ENCODE measurements around the gene HS6ST1. TPM values are rescaled to one million over a fixed set of nuclear protein-coding genes. Genes with fewer than 3 reads are reported as not detected.
"Not testable (repeated sequence)": the region's sequence is repeated elsewhere in the genome, so short reads cannot be mapped to it uniquely, and the experiment has no call there.

The HS6ST1 gene
- total RNA-seq, 2 experiments from 2014 or later: 10.1 to 11.4 TPM

DNA sequence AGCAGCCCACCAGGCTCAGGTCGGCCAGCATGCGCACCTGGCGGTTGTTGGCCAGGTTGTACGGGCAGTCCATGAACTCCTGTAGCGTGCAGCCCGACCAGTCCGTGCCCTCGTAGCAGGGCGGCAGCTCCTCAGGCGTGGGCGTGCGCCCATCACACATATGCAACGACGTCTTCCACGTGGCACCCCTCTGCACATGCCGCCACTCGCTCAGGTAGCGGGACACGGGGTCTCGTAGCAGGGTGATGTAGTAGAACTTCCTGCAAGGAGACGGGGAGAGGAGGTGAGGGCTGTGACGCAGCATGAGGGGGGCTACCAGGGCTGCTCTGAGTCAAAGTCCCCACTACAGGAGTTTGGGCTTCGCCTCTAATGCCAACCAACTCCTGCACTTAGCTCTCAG is 50.1 kb downstream of the HS6ST1 start:
- POLR2A ChIA-PET; H3K4me1 Mint-ChIP-seq; H3K27ac Mint-ChIP-seq; DNase-seq; H3K9me3 Mint-ChIP-seq; H3K4me3 Mint-ChIP-seq; H3K36me3 Mint-ChIP-seq; H3K27me3 Mint-ChIP-seq; ATAC-seq (ENCODE audit: low read depth): not testable (repeated sequence)

GRCh38 chr2:128268145-128268544 is 50.5 kb downstream of the HS6ST1 start:
- H3K27ac Mint-ChIP-seq; H3K36me3 Mint-ChIP-seq; H3K4me1 Mint-ChIP-seq; H3K9me3 Mint-ChIP-seq; DNase-seq; ATAC-seq (ENCODE audit: low read depth); H3K4me3 Mint-ChIP-seq; H3K27me3 Mint-ChIP-seq; POLR2A ChIA-PET: not testable (repeated sequence)

DNA sequence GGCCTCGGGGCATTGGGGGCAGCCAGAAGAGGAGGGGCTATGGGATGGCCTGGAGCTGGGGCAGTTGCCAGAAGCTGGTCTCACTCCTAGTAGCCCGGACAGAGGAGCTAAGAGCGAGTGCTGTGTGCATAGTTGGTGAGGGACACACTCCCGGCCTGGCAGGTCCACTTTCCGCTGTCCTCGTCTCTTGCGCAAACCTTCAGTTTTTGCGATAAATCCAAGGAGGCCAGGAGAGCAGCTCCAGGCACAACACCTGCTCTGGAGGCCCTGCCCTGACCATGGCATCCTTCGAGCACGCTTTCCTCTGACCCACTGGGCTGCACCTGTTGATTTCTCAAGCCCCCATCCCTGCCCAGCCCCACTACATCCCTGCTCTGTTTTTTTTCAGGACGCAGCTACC is 51.0 kb downstream of the HS6ST1 start:
- H3K27ac Mint-ChIP-seq; H3K4me1 Mint-ChIP-seq; H3K27me3 Mint-ChIP-seq; H3K9me3 Mint-ChIP-seq; ATAC-seq (ENCODE audit: low read depth); DNase-seq; POLR2A ChIA-PET; H3K36me3 Mint-ChIP-seq; H3K4me3 Mint-ChIP-seq: not testable (repeated sequence)

GRCh38 chr2:128267197-128267596 is 51.5 kb downstream of the HS6ST1 start:
- ATAC-seq (ENCODE audit: low read depth); H3K4me1 Mint-ChIP-seq; H3K9me3 Mint-ChIP-seq; POLR2A ChIA-PET; H3K4me3 Mint-ChIP-seq; H3K27me3 Mint-ChIP-seq; H3K27ac Mint-ChIP-seq; H3K36me3 Mint-ChIP-seq; DNase-seq: not testable (repeated sequence)

DNA sequence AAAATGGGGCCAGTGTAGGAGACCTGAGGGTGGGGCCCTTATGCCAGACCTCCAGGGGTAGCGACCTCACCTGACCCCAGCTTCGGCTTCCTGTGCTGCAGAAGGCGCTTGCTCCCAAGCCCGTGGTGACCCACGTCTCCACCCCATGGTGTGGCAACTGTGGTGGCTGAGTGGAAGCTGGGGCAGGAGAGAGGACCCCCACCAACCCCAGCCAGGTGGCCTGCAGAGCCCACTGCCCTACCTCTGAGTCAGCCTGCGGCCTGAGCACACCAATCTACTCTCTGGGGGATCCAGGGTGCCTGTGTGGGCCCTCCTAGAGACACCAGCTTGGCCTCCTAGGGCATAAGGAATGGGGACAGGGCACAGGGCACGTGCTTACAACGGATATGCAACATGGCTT is 52.2 kb downstream of the HS6ST1 start:
- H3K27ac Mint-ChIP-seq; DNase-seq; H3K27me3 Mint-ChIP-seq; ATAC-seq (ENCODE audit: low read depth); H3K4me1 Mint-ChIP-seq; H3K4me3 Mint-ChIP-seq; H3K36me3 Mint-ChIP-seq; POLR2A ChIA-PET; H3K9me3 Mint-ChIP-seq: not testable (repeated sequence)

DNA sequence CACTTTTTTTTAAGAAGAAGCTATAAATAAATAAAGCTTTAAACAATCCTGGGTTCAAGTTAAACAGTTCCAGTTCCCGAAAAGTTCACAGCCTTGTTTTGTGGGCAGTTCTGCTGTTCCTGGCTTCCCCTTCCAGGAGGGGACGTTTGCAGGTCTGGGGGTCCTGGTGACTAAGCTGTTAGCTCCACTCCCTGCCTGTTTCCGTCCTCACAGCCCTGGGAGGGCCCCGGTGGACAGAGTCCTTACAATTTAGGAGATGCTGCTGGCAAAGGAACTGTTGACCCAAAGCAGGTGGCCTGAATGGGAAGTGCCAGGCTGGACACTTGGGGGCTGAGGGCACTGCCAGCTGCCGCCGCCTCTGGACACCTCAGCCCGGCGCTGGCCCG is 53.1 kb downstream of the HS6ST1 start:
- H3K27ac Mint-ChIP-seq; DNase-seq; H3K4me3 Mint-ChIP-seq; H3K36me3 Mint-ChIP-seq; H3K9me3 Mint-ChIP-seq; POLR2A ChIA-PET; H3K4me1 Mint-ChIP-seq; H3K27me3 Mint-ChIP-seq; ATAC-seq (ENCODE audit: low read depth): not testable (repeated sequence)

- DNase-seq (no peak), ATAC-seq (ENCODE audit: low read depth) (no peak)
- no peaks in the 10 kb centered on the region for H3K27me3 Mint-ChIP-seq
- POLR2A ChIA-PET: no interaction called here
- no peaks in the 10 kb centered on the region for H3K4me1 Mint-ChIP-seq
- no peaks in the 10 kb centered on the region for H3K36me3 Mint-ChIP-seq
- H3K9me3 Mint-ChIP-seq: no peaks in the 10 kb centered on the region
- H3K4me3 Mint-ChIP-seq: no peak overlapping the region
- no peak overlapping the region for H3K27ac Mint-ChIP-seq
These were observed 53.6 kb downstream of the HS6ST1 start for GRCh38 chr2:128264881-128265607.

GRCh38 chr2:128263902-128264331 is 54.8 kb downstream of the HS6ST1 start:
- no peaks in the 10 kb centered on the region for H3K9me3 Mint-ChIP-seq
- no peaks in the 10 kb centered on the region for H3K4me1 Mint-ChIP-seq
- POLR2A ChIA-PET: no interaction called here
- H3K4me3 Mint-ChIP-seq: no peak overlapping the region
- H3K36me3 Mint-ChIP-seq: no peaks in the 10 kb centered on the region
- ATAC-seq (ENCODE audit: low read depth) (no peak), DNase-seq (no peak)
- no peak overlapping the region for H3K27ac Mint-ChIP-seq
- H3K27me3 Mint-ChIP-seq: no peaks in the 10 kb centered on the region

GRCh38 chr2:128262315-128263253 is 56.1 kb downstream of the HS6ST1 start:
- Mint-ChIP-seq H3K4me3 (no peak overlapping the region), H3K4me1 (no peaks in the 10 kb centered on the region), H3K27me3 (no peaks in the 10 kb centered on the region), H3K27ac (no peak overlapping the region), H3K9me3 (no peaks in the 10 kb centered on the region), H3K36me3 (no peaks in the 10 kb centered on the region)
- POLR2A ChIA-PET: no interaction called here
- ATAC-seq (ENCODE audit: low read depth) (no peak), DNase-seq (no peak)

- no peak overlapping the region for H3K27ac Mint-ChIP-seq
- no peaks in the 10 kb centered on the region for H3K9me3 Mint-ChIP-seq
- POLR2A ChIA-PET: no interaction called here
- H3K36me3 Mint-ChIP-seq: no peaks in the 10 kb centered on the region
- no peaks in the 10 kb centered on the region for H3K4me1 Mint-ChIP-seq
- DNase-seq (no peak), ATAC-seq (ENCODE audit: low read depth) (no peak)
- peaks cover under 1% of the 10 kb centered on the region for H3K27me3 Mint-ChIP-seq
- H3K4me3 Mint-ChIP-seq: no peak overlapping the region
These were observed 57.2 kb downstream of the HS6ST1 start for GRCh38 chr2:128261245-128262128.

DNA sequence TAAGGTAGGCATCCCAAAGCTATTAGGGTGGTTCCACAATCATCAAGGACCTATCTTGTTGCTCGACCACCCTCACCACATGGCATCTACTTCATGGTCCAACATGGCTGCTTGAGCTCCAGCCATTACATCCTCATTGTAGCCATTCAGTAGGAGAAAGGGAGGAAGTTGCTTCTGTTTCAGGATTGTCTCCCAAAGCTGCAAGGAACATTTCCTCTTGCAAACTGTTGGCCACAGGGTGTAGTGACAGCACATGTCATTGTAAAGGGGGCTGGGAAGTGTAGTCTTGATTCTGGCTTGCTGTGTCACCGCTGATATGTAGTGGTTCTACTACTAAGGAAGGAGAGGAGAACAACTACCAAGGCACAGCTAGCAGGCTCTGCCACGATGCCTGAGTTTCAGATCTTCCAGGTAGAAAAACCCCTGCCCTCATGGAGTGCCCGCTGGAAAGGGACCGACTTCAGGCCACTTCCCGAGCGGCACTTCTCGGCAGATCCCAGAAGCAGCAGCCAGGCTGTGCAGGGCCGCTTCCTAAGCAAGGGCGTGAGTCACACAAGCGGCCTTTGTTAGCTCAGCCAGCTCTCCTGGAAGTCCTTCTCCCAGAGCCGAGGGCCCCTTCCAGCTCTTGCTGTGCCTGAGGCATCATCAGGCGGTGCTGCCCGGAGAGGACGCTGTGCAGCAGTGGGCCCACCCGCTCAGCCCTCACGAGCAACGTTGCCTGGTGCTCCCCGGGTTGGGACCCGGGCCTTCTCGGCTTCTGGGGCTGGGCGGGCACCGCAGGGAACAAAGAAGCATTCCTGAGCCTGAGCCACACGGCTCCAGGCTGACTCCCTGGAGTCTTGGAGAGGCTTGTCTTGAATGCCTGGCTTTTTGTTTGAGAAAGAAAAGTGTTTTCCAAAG is 58.2 kb downstream of the HS6ST1 start:
- no peaks in the 10 kb centered on the region for H3K4me1 Mint-ChIP-seq
- H3K27ac Mint-ChIP-seq: no peak overlapping the region
- DNase-seq: no peak
- H3K36me3 Mint-ChIP-seq: no peaks in the 10 kb centered on the region
- H3K9me3 Mint-ChIP-seq: no peaks in the 10 kb centered on the region
- ATAC-seq (ENCODE audit: low read depth): no peak
- POLR2A ChIA-PET: no interaction called here
- peaks cover 6% of the 10 kb centered on the region for H3K27me3 Mint-ChIP-seq
- no peak overlapping the region for H3K4me3 Mint-ChIP-seq

DNA sequence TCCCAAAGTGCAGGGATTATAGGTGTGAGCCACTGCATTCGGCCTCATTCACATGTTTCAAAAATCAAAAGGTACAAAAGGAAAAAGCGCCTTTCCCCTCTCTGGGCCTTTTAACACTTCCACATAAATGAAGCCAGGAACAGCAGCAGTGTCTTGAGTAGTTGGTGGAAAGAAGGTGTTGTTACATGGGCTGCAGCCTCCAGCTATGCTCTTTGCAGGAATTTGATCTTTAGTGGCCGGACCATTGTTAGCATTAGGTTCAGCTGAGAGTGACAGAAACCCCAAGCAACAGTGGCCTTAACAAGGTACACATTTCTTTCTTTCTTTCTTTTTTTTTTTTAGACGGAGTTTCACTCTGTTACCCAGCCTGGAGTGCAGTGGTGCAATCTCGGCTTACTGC is 59.1 kb downstream of the HS6ST1 start:
- no peak for DNase-seq
- POLR2A ChIA-PET: no interaction called here
- H3K4me1 Mint-ChIP-seq: no peaks in the 10 kb centered on the region
- peaks cover 8% of the 10 kb centered on the region for H3K27me3 Mint-ChIP-seq
- no peaks in the 10 kb centered on the region for H3K9me3 Mint-ChIP-seq
- H3K36me3 Mint-ChIP-seq: no peaks in the 10 kb centered on the region
- H3K4me3 Mint-ChIP-seq: no peak overlapping the region
- ATAC-seq (ENCODE audit: low read depth): no peak
- H3K27ac Mint-ChIP-seq: no peak overlapping the region

DNA sequence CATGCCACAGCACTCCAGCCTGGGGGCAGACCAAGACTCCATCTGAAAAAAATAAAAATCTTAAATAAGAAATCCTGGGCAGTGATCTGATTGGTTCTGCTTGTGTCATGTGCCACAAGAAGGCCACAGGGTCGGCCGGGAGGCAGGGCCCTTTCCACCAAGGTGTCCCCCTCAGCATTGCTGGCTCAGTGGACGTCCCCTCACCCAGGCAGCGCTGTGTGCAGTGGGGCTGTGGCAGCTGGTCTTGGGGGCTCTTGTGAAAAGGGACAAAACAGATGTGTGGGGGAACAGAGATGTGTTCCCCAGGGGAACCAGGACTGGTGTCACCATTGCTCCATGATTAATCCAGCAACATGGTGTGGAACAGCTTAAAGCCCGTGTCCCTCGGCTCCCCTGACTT is 60.5 kb downstream of the HS6ST1 start:
- no peak for DNase-seq
- ATAC-seq (ENCODE audit: low read depth): no peak
- no peak overlapping the region for H3K4me3 Mint-ChIP-seq
- H3K4me1 Mint-ChIP-seq: no peaks in the 10 kb centered on the region
- POLR2A ChIA-PET: no interaction called here
- H3K9me3 Mint-ChIP-seq: no peaks in the 10 kb centered on the region
- no peak overlapping the region for H3K27ac Mint-ChIP-seq
- H3K36me3 Mint-ChIP-seq: no peaks in the 10 kb centered on the region
- H3K27me3 Mint-ChIP-seq: peaks cover 8% of the 10 kb centered on the region
